IMR-90 (cell line): Measurements from ENCODE around the gene MARK2. TPM values are rescaled to one million over a fixed set of nuclear protein-coding genes. Genes with fewer than 3 reads are reported as not detected.

Experiments
- ATAC-seq: fragments of 200-7000 bp; cut with Tn5 transposase; 2 replicates; pipeline ENCODE4 v1.9.1; 2020; ENCODE audit warnings: low read depth, mild to moderate bottlenecking, moderate library complexity
- BruUV-seq: library from RNA; stranded (reverse); fragments of 400-500 nt; replicated peaks from 2 replicates; lab custom pipeline; 2021; lab: Mats Ljungman, UMichigan
- CTCF ChIA-PET: fragments of 300-600 bp; formaldehyde crosslinking; extraction: SDS; loops from one replicate; lab custom pipeline; 2021; ENCODE audit warnings: antibody characterized with exemption; lab: Yijun Ruan, JAX
- POLR2A ChIA-PET: fragments of 300-600 bp; sonication (Branson Sonifier 250); formaldehyde crosslinking; loops from one replicate; lab custom pipeline; 2022; ENCODE audit warnings: antibody characterized with exemption; ENCODE audit not compliant: unreplicated experiment; lab: Charles Lee
- DNase-seq: peaks from one replicate; pipeline ENCODE4 v3.0.0; 2013
- H2AFZ ChIP-seq: replicated peaks from 2 replicates; pipeline ENCODE3; 2013; ENCODE audit warnings: low read length, mild to moderate bottlenecking; ENCODE audit not compliant: poor library complexity
- H2AK5ac ChIP-seq: 2 replicates; pipeline ENCODE4 v1.6.1; 2013; ENCODE audit warnings: low read depth, low read length, inconsistent platforms
- H2AK9ac ChIP-seq: replicated peaks from 2 replicates; pipeline ENCODE3; 2013; ENCODE audit warnings: mild to moderate bottlenecking, low read depth, low read length, moderate library complexity; ENCODE audit not compliant: poor library complexity
- H2BK120ac ChIP-seq: 2 replicates; pipeline ENCODE4 v1.6.1; 2013; ENCODE audit warnings: low read depth, low read length, inconsistent platforms
- H2BK15ac ChIP-seq: 3 replicates; pipeline ENCODE4 v1.6.1; 2013; ENCODE audit warnings: low read depth, low read length, inconsistent platforms
- H2BK20ac ChIP-seq: 2 replicates; pipeline ENCODE4 v1.6.1; 2013; ENCODE audit warnings: low read depth, mild to moderate bottlenecking, inconsistent platforms, low read length, moderate library complexity
- H2BK5ac ChIP-seq: 2 replicates; pipeline ENCODE4 v1.6.1; 2013; ENCODE audit warnings: mild to moderate bottlenecking, low read depth, low read length, inconsistent platforms; ENCODE audit not compliant: poor library complexity, severe bottlenecking
- H3K14ac ChIP-seq: replicated peaks from 2 replicates; pipeline ENCODE4 v1.6.1; 2013; ENCODE audit warnings: low read depth, low read length, inconsistent platforms
- H3K18ac ChIP-seq: 2 replicates; pipeline ENCODE4 v1.6.1; 2013; ENCODE audit warnings: low read depth, low read length, control low read depth
- H3K23ac ChIP-seq: 2 replicates; pipeline ENCODE4 v1.6.1; 2013; ENCODE audit warnings: low read depth, low read length, inconsistent platforms
- H3K27ac ChIP-seq: 2 replicates; pipeline ENCODE4 v1.5.1; 2013; ENCODE audit warnings: mild to moderate bottlenecking, control low read depth, low read length; ENCODE audit not compliant: insufficient read depth
- H3K27me3 ChIP-seq: 2 replicates; pipeline ENCODE4 v1.6.1; 2013; ENCODE audit warnings: low read length; ENCODE audit not compliant: control insufficient read depth, insufficient read depth
- H3K36me3 ChIP-seq: 2 replicates; pipeline ENCODE4 v1.6.1; 2013; ENCODE audit warnings: low read length, mixed read lengths; ENCODE audit not compliant: control insufficient read depth, insufficient read depth
- H3K4ac ChIP-seq: 2 replicates; pipeline ENCODE4 v1.6.1; 2013; ENCODE audit warnings: low read depth, low read length, inconsistent platforms
- H3K4me1 ChIP-seq: 2 replicates; pipeline ENCODE4 v1.6.1; 2013; ENCODE audit warnings: low read length, mixed read lengths; ENCODE audit not compliant: control insufficient read depth, insufficient read depth
- H3K4me2 ChIP-seq: 2 replicates; pipeline ENCODE4 v1.6.1; 2013; ENCODE audit warnings: low read depth, mild to moderate bottlenecking, control low read depth, low read length, moderate library complexity
- H3K4me3 ChIP-seq: 2 replicates; pipeline ENCODE4 v1.5.1; 2013; ENCODE audit warnings: low read depth, mild to moderate bottlenecking, control low read depth, low read length, moderate library complexity; ENCODE audit not compliant: insufficient read depth
- H3K56ac ChIP-seq: 2 replicates; pipeline ENCODE4 v1.6.1; 2013; ENCODE audit warnings: low read length, inconsistent platforms; ENCODE audit not compliant: insufficient read depth; ENCODE audit errors: extremely low read depth
- H3K79me1 ChIP-seq, 2 experiments: 2 replicates each; pipeline ENCODE4 v1.6.1; 2013; ENCODE audit warnings: low read length in 2 of 2, inconsistent platforms in 1 of 2, low read depth in 1 of 2
- H3K9ac ChIP-seq: 2 replicates; pipeline ENCODE4 v1.6.1; 2013; ENCODE audit warnings: low read depth, low read length, control low read depth
- H3K9me1 ChIP-seq: 2 replicates; pipeline ENCODE4 v1.6.1; 2013; ENCODE audit warnings: low read length, inconsistent platforms; ENCODE audit not compliant: insufficient read depth
- H3K9me3 ChIP-seq: 2 replicates; pipeline ENCODE4 v1.6.1; 2013; ENCODE audit warnings: low read length; ENCODE audit not compliant: control insufficient read depth, insufficient read depth
- H4K20me1 ChIP-seq: 2 replicates; pipeline ENCODE4 v1.6.1; 2013; ENCODE audit warnings: low read length, inconsistent platforms; ENCODE audit not compliant: insufficient read depth
- H4K5ac ChIP-seq: 2 replicates; pipeline ENCODE4 v1.6.1; 2013; ENCODE audit warnings: mild to moderate bottlenecking, low read depth, low read length, control low read depth
- H4K8ac ChIP-seq, 2 experiments: 2 replicates each; pipeline ENCODE4 v1.6.1; 2013; ENCODE audit warnings: low read depth in 2 of 2, low read length in 2 of 2, control low read depth in 1 of 2, inconsistent platforms in 1 of 2
- H4K91ac ChIP-seq: 2 replicates; pipeline ENCODE4 v1.6.1; 2013; ENCODE audit warnings: low read depth, low read length, inconsistent platforms; ENCODE audit not compliant: insufficient read depth
- FOS ChIP-seq: fragments of 150-350 bp; IDR thresholded peaks from 2 replicates; pipeline ENCODE4 v1.6.1; 2016; ENCODE audit warnings: low read depth, low read length
- MAZ ChIP-seq: IDR thresholded peaks from 2 replicates; pipeline ENCODE4 v1.6.1; 2012; ENCODE audit warnings: low read depth, mild to moderate bottlenecking, low read length, improper control_type of control experiment, moderate library complexity, borderline replicate concordance
- NFE2L2 ChIP-seq: fragments of 150-350 bp; IDR thresholded peaks from 2 replicates; pipeline ENCODE4 v1.6.1; 2016; ENCODE audit warnings: low read depth, mild to moderate bottlenecking, low read length
- POLR2A ChIP-seq: IDR thresholded peaks from 2 replicates; pipeline ENCODE4 v1.6.1; 2012; ENCODE audit warnings: mild to moderate bottlenecking, low read depth, low read length
- RAD21 ChIP-seq: IDR thresholded peaks from 2 replicates; pipeline ENCODE4 v1.6.1; 2012; ENCODE audit warnings: low read length, improper control_type of control experiment
- RCOR1 ChIP-seq: IDR thresholded peaks from 2 replicates; pipeline ENCODE4 v1.6.1; 2012; ENCODE audit warnings: mild to moderate bottlenecking, low read length, improper control_type of control experiment; ENCODE audit not compliant: insufficient replicate concordance
- SMC3 ChIP-seq: fragments of 150-350 bp; IDR thresholded peaks from 2 replicates; pipeline ENCODE4 v1.6.1; 2016; ENCODE audit warnings: low read depth, mild to moderate bottlenecking, antibody characterized with exemption, low read length, moderate library complexity
- WGBS, 2 experiments: methylation state at CpG; one replicate each; pipeline versions ENCODE4 v1.1.5 to v1.1.7; 2013; ENCODE audit warnings: missing lambda C conversion rate in 2 of 2; ENCODE audit not compliant: insufficient read length in 1 of 2; ENCODE audit errors: extremely low coverage in 2 of 2; 5-methylcytosine and 5-hydroxymethylcytosine counted together
- dilution Hi-C: fragments of 300-500 bp; cut with HindIII; formaldehyde crosslinking; loops from one replicate; pipeline ENCODE4 v1.14.3; 2018; ENCODE audit warnings: low sequenced_read_pairs; ENCODE audit not compliant: unreplicated experiment
- in situ Hi-C: fragments of 300-500 bp; cut with MboI; formaldehyde crosslinking; loops from 3 replicates; pipeline ENCODE4 v1.14.3; 2019; ENCODE audit warnings: low sequenced_read_pairs, inconsistent platforms, mixed read lengths
- intact Hi-C: fragments of 100-400 bp; cut with micrococcal nuclease; formaldehyde crosslinking; loops from 2 replicates; pipeline ENCODE4 v1.10.0; 2022
- polyA plus RNA-seq, 3 experiments: library from polyadenylated mRNA; depleted of rRNA; stranded (reverse); fragments of >200 nt; gene quantifications; 2 replicates each; pipeline ENCODE4 v1.2.3, GENCODE V29; 2012; ENCODE audit warnings: low replicate concordance in 1 of 3
- total RNA-seq: library from RNA; depleted of rRNA; stranded (reverse); fragments of >200 nt; gene quantifications from 2 replicates; pipeline ENCODE4 v1.2.3, GENCODE V29; 2012

The MARK2 gene
- total and polyA plus RNA-seq, 2 of the 4 experiments (the other 2 are of a cell fraction), result 6.6 to 17.3 TPM

DNA sequence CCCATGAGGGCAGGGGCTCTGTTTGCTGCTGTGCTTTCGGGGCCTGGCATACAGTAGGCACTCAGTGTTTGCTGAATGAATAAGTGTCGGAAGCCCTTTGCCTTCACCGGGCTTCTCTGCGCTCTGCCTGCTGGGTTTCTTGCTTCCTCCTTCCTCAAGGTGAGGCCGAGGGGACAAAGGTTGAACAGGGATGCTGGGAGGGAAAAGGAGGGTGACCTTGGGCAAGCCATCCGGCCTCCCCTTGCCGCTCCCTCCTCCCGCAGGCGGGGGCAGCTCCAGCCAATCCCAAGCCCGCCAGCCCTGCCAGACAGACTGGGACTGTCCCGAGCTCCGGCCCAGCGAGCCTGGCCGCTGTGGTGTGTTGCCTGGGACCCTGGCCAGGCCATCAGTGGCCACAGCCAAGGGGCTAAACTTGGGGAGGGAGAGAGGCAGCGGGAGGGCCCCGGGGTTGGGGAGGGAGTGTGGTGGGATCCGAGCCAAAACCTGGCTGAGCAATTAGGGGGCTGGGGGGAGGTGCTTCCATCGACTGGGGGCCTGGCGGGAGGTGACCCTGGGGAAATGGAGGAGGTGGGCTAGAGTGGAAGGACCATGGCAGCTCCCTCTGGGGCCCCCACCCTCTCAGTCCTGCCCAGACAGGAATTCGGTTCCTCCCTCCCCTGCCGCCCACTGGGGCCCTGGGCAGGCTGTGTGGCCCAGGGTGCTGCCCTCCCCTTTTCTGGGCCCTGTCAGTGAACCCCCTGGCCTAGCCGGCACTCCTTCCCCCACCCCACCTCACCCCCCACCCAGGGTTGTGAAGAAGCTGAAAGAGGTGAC, 81.4 kb downstream of the MARK2 start:
- Histone ChIP-seq H3K36me3 (no peaks in the 10 kb centered on the region), H4K5ac (0 out of 2 replicates have a peak overlapping the region, but pooled peaks have one; percentile 23), H3K4me2 (no peak overlapping the region), H2BK20ac (no peak overlapping the region), H3K14ac (0 out of 2 replicates have a peak overlapping the region, but pooled peaks have one; percentile 35), H2AK9ac (no peak overlapping the region), H3K9me3 (0 out of 2 replicates have a peak, but pooled peaks cover 2% of the 10 kb centered on the region), H4K20me1 (no peaks in the 10 kb centered on the region), H3K79me1 (peaks cover 0 to 4% of the 10 kb centered on the region in 2 experiments; a peak in 1 of 4 replicates), H3K23ac (no peak overlapping the region), H3K56ac (no peak overlapping the region), H2AK5ac (peak overlapping the region; percentile 24; the same call in 1 of the 2 replicates), H3K27ac (no peak overlapping the region), H3K4me1 (peaks cover 31% of the 10 kb centered on the region), H3K9ac (no peak overlapping the region), H4K91ac (no peak overlapping the region), H3K18ac (no peak overlapping the region), H3K9me1 (peaks cover 6% of the 10 kb centered on the region), H3K4me3 (no peak overlapping the region), H2BK5ac (no peak overlapping the region), H2BK15ac (no peak overlapping the region), H4K8ac (peak overlapping the region; percentile 80 to 87; a peak in 3 of 4 replicates), H2BK120ac (0 out of 2 replicates have a peak overlapping the region, but pooled peaks have one; percentile 43), H3K4ac (peak overlapping the region; percentile 79), H3K27me3 (peaks cover 12% of the 10 kb centered on the region; the same call in 1 of the 2 replicates), H2AFZ (peak overlapping the region; percentile 91)
- BruUV-seq, result no TSS peak
- ATAC-seq, result no peak
- ChIA-PET CTCF (interaction anchor here (0.6 kb wide), 1 partner anchor 17 kb away, joined by 3 read pairs; no protein-coding TSS in a partner anchor), POLR2A (no interaction called here)
- 47% methylated on average over 3 of the region's 22 CpGs; no CpG with 5 or more reads in 1 of the 2 experiments for WGBS, 2 experiments
- dilution Hi-C loops (no loop called here), intact Hi-C loops (no loop called here), in situ Hi-C loops (no loop called here)
- TF ChIP-seq RAD21, result no peak
- no peak for TF ChIP-seq SMC3
- TF ChIP-seq FOS, result no peak
- TF ChIP-seq RCOR1, result no peak
- no peak for TF ChIP-seq POLR2A
- TF ChIP-seq NFE2L2, result no peak
- TF ChIP-seq MAZ, result no peak
- no peak for DNase-seq
